ENCODE data around the gene FGF11. TPM values are rescaled to one million over a fixed set of nuclear protein-coding genes. Genes with fewer than 3 reads are reported as not detected.

The FGF11 gene
- total RNA-seq, 1 donor from 2014 or later: 1.5 TPM

DNA sequence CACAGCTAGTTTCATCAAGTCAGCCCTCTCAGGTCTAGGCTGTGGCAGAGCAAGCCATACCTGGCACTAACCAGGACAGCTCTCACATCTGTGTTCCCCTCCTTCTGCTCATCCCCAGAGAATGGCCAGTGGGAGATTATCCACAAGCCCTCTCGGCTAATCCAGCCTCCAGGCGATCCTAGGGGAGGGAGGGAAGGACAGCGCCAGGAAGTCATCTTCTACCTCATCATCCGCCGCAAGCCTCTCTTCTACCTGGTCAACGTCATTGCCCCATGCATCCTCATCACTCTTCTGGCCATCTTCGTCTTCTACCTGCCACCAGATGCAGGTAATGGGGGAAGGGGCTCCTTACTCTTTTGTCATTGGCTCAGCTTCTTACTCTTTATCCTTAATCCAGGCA lies 9.1 kb downstream of the FGF11 start:
- TF ChIP-seq, protein P1, sequence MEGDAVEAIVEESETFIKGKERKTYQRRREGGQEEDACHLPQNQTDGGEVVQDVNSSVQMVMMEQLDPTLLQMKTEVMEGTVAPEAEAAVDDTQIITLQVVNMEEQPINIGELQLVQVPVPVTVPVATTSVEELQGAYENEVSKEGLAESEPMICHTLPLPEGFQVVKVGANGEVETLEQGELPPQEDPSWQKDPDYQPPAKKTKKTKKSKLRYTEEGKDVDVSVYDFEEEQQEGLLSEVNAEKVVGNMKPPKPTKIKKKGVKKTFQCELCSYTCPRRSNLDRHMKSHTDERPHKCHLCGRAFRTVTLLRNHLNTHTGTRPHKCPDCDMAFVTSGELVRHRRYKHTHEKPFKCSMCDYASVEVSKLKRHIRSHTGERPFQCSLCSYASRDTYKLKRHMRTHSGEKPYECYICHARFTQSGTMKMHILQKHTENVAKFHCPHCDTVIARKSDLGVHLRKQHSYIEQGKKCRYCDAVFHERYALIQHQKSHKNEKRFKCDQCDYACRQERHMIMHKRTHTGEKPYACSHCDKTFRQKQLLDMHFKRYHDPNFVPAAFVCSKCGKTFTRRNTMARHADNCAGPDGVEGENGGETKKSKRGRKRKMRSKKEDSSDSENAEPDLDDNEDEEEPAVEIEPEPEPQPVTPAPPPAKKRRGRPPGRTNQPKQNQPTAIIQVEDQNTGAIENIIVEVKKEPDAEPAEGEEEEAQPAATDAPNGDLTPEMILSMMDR (IDR thresholded peaks at IDR 0.05; ENCODE audit: insufficient read depth, low read length, poor library complexity, severe bottlenecking): no peak
- peaks cover 1% of the 10 kb centered on the region for H3K36me3 ChIP-seq (ENCODE audit: control insufficient read depth, insufficient read depth, low read length)
- H3K27me3 ChIP-seq (ENCODE audit: control insufficient read depth, insufficient read depth, low read length): no peaks in the 10 kb centered on the region
- no peak for DNase-seq (ENCODE audit: low read depth)
- no peak overlapping the region for H3K4me3 ChIP-seq (ENCODE audit: low read depth, low read length)

DNA sequence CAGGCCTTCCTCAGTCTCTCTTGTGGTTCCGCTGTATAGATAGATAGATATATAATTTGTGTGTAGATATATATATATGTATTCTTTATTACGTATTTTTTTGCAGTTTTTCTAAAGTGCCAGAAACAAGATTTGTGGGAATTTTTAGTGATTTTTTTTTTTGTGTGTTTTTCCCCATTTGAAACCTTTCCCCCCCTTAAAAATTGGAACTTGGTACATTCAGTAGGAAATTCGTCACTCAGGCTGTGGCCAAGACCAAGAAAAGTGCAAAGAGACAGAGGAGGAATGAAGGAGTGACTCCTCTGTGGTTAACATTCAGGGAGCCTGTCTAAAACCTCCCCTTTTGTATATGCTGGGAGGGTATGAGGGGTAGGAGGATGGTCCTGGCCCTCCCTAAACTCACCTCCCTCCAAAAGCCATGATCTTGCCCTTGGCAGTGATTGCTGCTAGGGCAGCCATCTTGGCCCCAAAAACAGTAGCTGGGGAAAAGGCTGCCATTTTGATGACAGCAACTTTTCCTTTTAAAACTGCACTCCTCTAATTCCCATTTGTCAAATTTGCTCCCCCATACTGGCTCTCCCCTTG lies 20.7 kb downstream of the FGF11 start:
- H3K36me3 ChIP-seq (ENCODE audit: control insufficient read depth, insufficient read depth, low read length): peaks cover 2% of the 10 kb centered on the region
- TF ChIP-seq, protein P1 (IDR thresholded peaks at IDR 0.05; ENCODE audit: insufficient read depth, low read length, poor library complexity, severe bottlenecking): no peak

DNA sequence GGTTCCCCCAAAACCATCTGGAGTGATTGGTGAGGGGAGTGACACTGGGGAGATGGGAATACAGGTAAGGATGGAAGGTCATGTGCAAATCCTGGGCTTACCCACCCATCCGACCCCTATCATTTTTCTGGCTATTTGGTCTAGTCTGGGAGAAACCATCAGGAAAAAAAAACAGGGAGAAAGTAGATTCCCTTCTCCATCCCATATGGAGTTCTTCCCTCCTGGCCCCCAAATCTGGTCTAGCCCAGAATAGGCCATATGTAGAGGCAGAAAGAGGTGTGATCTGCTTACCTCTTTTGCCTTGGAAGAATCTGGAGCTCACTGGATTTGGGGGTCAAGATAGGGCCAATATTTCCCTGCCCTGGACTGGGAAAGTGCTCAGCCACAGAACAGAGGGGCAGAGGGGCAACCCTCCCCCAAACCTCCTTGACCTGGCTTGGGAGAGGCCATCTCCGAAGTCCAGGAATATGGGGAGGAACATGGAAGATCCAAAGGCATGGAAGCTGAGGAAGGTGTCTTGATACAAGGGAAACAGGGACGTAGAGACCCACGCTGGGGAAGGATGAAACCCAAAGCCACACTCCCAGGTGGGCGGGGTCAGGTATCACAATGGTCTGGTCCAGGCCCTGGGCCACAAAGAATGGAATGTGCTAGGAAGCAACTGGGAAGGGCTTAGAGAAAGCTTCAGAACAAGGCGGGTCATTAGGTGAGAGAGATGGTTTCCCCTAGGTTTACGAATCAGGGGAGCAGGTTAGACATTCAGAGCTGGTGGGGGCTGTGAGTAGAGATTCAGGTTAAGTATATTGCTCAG lies 21.7 kb downstream of the FGF11 start:
- Histone ChIP-seq H3K36me3 (ENCODE audit: control insufficient read depth, insufficient read depth, low read length) (peaks cover 3% of the 10 kb centered on the region), H3K4me3 (ENCODE audit: low read depth, low read length) (no peak overlapping the region)

More for the DNA sequence above, 20.7 kb downstream of the FGF11 start:
- H3K27me3 ChIP-seq (ENCODE audit: control insufficient read depth, insufficient read depth, low read length): no peaks in the 10 kb centered on the region
- DNase-seq (ENCODE audit: low read depth): no peak
- H3K4me3 ChIP-seq (ENCODE audit: low read depth, low read length): no peak overlapping the region

DNA sequence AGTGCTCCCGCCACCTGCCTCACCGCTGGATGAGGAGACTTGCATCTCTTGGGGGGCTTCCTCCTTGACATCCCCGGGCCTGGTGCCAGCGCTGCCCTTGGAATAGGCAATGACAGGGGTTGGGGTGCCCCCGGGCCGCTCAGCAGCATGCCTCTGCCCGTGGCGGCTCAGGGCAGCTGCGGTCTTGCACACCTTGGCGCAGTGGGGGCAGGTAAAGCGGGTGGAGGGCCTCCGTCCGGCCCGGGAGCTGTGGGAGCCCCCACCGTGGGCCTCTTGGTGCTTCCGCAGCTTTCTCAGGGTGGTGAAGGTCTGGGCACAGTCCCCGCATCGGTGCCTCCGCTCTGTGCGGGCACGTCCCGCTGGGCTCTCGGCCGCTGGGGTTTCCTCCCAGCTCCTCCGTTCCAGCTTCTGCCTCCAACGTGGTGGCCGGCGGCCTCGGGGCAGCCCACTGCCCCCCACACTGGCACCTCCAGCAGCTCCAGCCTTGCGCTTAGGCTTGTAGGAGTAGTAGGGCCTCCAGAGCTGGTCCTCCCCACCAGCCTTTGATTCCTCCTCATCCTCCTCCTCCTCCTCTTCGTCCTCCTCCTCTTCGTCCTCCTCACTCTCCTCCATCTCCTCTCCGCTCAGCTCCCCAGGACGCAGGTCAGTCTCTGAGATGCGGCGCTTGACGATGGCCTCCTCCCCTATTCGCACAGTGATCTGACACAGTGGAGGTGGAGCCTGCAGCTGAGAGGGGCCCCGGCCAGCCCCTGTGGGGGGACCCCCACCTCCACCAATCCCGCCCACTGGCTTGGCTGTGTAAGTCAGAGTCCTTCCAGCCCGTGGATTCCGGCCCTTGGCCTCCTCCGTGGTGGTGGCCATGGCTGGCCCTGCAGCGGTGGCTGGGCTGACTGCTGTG lies 23.4 kb downstream of the FGF11 start:
- Histone ChIP-seq H3K27me3 (ENCODE audit: control insufficient read depth, insufficient read depth, low read length) (no peaks in the 10 kb centered on the region), H3K36me3 (ENCODE audit: control insufficient read depth, insufficient read depth, low read length) (peaks cover 4% of the 10 kb centered on the region), H3K4me3 (ENCODE audit: low read depth, low read length) (no peak overlapping the region)
- no peak for DNase-seq (ENCODE audit: low read depth)
- TF ChIP-seq, protein P1 (IDR thresholded peaks at IDR 0.05; ENCODE audit: insufficient read depth, low read length, poor library complexity, severe bottlenecking): no peak

More for the DNA sequence above, 21.7 kb downstream of the FGF11 start:
- TF ChIP-seq, protein P1 (IDR thresholded peaks at IDR 0.05; ENCODE audit: insufficient read depth, low read length, poor library complexity, severe bottlenecking): no peak
- no peaks in the 10 kb centered on the region for H3K27me3 ChIP-seq (ENCODE audit: control insufficient read depth, insufficient read depth, low read length)
- no peak for DNase-seq (ENCODE audit: low read depth)

DNA sequence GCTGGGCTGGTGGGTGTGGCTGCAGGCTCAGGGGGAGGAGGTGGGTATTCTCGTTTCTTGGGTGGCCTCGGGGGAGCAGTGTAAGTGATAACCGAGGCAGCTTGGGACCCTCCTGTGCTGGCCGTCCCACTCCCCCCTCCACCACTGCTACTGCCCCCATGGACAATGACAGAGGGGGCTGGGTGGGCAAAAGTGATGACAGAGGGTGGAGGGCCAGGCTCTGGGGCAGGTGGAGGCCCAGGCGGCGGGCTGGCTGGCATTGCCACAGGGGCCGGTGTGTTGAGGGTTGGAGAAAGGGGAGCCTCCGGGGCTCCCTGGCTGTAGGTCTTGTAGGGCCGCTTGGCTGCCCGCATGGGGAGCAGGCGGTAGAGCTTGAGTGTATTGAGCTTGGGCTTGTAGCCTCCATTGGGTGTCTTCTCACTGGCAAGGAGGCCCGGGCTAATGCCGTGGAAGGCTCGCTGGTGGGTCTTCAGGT lies 24.1 kb downstream of the FGF11 start:
- H3K36me3 ChIP-seq (ENCODE audit: control insufficient read depth, insufficient read depth, low read length): peaks cover 4% of the 10 kb centered on the region
- TF ChIP-seq, protein P1 (IDR thresholded peaks at IDR 0.05; ENCODE audit: insufficient read depth, low read length, poor library complexity, severe bottlenecking): no peak
- H3K4me3 ChIP-seq (ENCODE audit: low read depth, low read length): no peak overlapping the region
- DNase-seq (ENCODE audit: low read depth): no peak
- H3K27me3 ChIP-seq (ENCODE audit: control insufficient read depth, insufficient read depth, low read length): no peaks in the 10 kb centered on the region

Data from kidney epithelial cell (primary cell).